Measurements from ENCODE around the gene KLHL35. TPM values are rescaled to one million over a fixed set of nuclear protein-coding genes. Genes with fewer than 3 reads are reported as not detected.

KLHL35 gene
- total RNA-seq = under 1 TPM; 0.44 to 0.55 TPM

- ChIA-PET CTCF (interaction anchor here (0.6 kb wide), 1 partner anchor 22 kb away, joined by 5 read pairs; no protein-coding TSS in a partner anchor), POLR2A (no interaction called here)
These were observed at the start of gene KLHL35 for GRCh38 chr11:75432911-75433321. Gene KLHL35 (minus strand): TSS chr11:75433203. CDS start chr11:75430629, 2,574 bp downstream.

- POLR2A ChIA-PET = no interaction called here
- CTCF ChIA-PET = no interaction called here
These were observed 49.1 kb upstream of the KLHL35 start for GRCh38 chr11:75481922-75482606.

GRCh38 chr11:75481223-75481921 lies 48.4 kb upstream of the KLHL35 start:
- ChIA-PET POLR2A (no interaction called here), CTCF (no interaction called here)

- POLR2A ChIA-PET = no interaction called here
- CTCF ChIA-PET = interaction anchor here (1.2 kb wide), 1 partner anchor 45 kb away, joined by 3 read pairs; the partner anchor contains the start of gene GDPD5
These were observed 47.5 kb upstream of the KLHL35 start for GRCh38 chr11:75480185-75481175.

- CTCF ChIA-PET = interaction anchor here (1.2 kb wide), 1 partner anchor 46 kb away, joined by 3 read pairs; the partner anchor contains the start of gene GDPD5
- POLR2A ChIA-PET = no interaction called here
These were observed 46.7 kb upstream of the KLHL35 start for GRCh38 chr11:75479597-75480145.

GRCh38 chr11:75478783-75479596 lies 46.0 kb upstream of the KLHL35 start:
- CTCF ChIA-PET = no interaction called here

GRCh38 chr11:75477614-75477935 lies 44.6 kb upstream of the KLHL35 start:
- ChIA-PET POLR2A (no interaction called here), CTCF (interaction anchor here (0.7 kb wide), 1 partner anchor 54 kb away, joined by 3 read pairs; no protein-coding TSS in a partner anchor)

More at GRCh38 chr11:75478783-75479596, 46.0 kb upstream of the KLHL35 start:
- POLR2A ChIA-PET = no interaction called here

GRCh38 chr11:75476739-75477613 lies 44.0 kb upstream of the KLHL35 start:
- CTCF ChIA-PET = interaction anchor here (0.7 to 1.3 kb wide), 3 partner anchors 13 to 55 kb away, joined by 3 read pairs; no protein-coding TSS in a partner anchor
- POLR2A ChIA-PET = no interaction called here

- POLR2A ChIA-PET = interaction anchor here (1.4 kb wide), 1 partner anchor 49 kb away, joined by 5 read pairs; the partner anchor contains the start of gene GDPD5
- CTCF ChIA-PET = interaction anchor here (1.0 to 1.3 kb wide), 2 partner anchors 12 to 36 kb away, joined by 3 read pairs; no protein-coding TSS in a partner anchor
These were observed 43.0 kb upstream of the KLHL35 start for GRCh38 chr11:75475767-75476650.

- ChIA-PET CTCF (interaction anchor here (1.3 kb wide), 1 partner anchor 35 kb away, joined by 3 read pairs; no protein-coding TSS in a partner anchor), POLR2A (interaction anchor here (0.6 to 1.4 kb wide), 2 partner anchors 15 to 50 kb away, joined by 3 to 5 read pairs; partner anchors contain the start of gene GDPD5)
These were observed 42.1 kb upstream of the KLHL35 start for GRCh38 chr11:75474878-75475766.

GRCh38 chr11:75474240-75474639 lies 41.2 kb upstream of the KLHL35 start:
- CTCF ChIA-PET = interaction anchor here (1.0 kb wide), 1 partner anchor 89 kb away, joined by 3 read pairs; no protein-coding TSS in a partner anchor
- POLR2A ChIA-PET = no interaction called here

GRCh38 chr11:75473684-75474083 lies 40.7 kb upstream of the KLHL35 start:
- ChIA-PET POLR2A (no interaction called here), CTCF (interaction anchor here (1.0 kb wide), 1 partner anchor 89 kb away, joined by 3 read pairs; no protein-coding TSS in a partner anchor)

- POLR2A ChIA-PET = no interaction called here
- CTCF ChIA-PET = no interaction called here
These were observed 39.2 kb upstream of the KLHL35 start for GRCh38 chr11:75472081-75472732.

- ChIA-PET CTCF (no interaction called here), POLR2A (no interaction called here)
These were observed 38.4 kb upstream of the KLHL35 start for GRCh38 chr11:75471176-75471973.

All from activated CD8-positive, alpha-beta memory T cell treated with anti-CD3 and anti-CD28 coated beads for 36 hours (primary cell).